Right lung (tissue), 5 donors: Measurements from ENCODE around the gene PRSS21. TPM values are rescaled to one million over a fixed set of nuclear protein-coding genes. Genes with fewer than 3 reads are reported as not detected.

Source experiments
- DNase-seq, 2 donors: peaks; one replicate each; pipeline ENCODE4 v3.0.0-alpha.2; 2013
- polyA plus RNA-seq, 5 donors: library from polyadenylated mRNA; unstranded; fragments of 120-200 nt; gene quantifications; one replicate each; pipeline versions ENCODE4 v1.2.1 to v1.2.3, GENCODE V29; 2013; ENCODE audit warnings: inconsistent platforms in 1 of 5, low replicate concordance in 1 of 5; ENCODE audit not compliant: insufficient read length in 5 of 5, insufficient read depth in 1 of 5

PRSS21 gene
- polyA plus RNA-seq, 5 donors = 0.14 to 0.67 (median 0.23) TPM; not detected in 2

DNA sequence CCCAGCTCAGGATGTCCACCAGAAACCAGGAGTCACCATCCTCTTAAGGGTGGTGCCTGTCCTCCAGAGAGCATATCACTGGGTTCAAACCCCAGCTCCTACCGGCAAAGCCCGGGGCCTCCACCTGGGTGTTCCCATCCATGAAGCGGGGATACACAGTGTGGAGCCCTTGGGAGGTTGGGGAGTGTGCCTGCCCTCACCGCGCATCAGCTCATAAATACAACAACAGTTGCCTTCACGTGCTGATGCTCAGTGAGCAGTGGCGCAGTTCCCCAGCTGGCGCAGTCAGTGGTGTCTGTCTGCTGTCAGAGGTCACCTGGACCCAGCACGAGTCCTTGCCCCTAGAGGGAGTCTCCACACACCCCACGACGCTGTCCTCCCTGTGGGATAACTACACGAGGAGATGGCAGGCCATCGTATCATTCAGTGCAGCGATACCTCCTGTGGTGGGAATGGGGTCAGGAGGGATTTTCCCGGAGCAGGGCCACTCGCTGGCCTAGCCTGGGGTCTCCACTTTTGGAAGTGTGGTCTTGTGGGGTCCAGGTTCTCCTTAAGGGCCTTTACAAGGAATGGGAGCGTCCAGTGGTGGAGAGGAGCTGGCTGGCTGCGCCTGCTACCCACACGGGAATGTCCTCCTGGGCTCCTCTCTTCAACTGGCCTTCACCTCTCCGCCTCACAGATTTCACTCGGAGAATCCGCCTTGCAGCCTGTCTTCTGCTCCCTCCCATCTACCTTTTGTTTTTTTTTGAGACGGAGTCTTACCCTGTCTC, 37.7 kb upstream of the PRSS21 start:
- no peak for DNase-seq

DNA sequence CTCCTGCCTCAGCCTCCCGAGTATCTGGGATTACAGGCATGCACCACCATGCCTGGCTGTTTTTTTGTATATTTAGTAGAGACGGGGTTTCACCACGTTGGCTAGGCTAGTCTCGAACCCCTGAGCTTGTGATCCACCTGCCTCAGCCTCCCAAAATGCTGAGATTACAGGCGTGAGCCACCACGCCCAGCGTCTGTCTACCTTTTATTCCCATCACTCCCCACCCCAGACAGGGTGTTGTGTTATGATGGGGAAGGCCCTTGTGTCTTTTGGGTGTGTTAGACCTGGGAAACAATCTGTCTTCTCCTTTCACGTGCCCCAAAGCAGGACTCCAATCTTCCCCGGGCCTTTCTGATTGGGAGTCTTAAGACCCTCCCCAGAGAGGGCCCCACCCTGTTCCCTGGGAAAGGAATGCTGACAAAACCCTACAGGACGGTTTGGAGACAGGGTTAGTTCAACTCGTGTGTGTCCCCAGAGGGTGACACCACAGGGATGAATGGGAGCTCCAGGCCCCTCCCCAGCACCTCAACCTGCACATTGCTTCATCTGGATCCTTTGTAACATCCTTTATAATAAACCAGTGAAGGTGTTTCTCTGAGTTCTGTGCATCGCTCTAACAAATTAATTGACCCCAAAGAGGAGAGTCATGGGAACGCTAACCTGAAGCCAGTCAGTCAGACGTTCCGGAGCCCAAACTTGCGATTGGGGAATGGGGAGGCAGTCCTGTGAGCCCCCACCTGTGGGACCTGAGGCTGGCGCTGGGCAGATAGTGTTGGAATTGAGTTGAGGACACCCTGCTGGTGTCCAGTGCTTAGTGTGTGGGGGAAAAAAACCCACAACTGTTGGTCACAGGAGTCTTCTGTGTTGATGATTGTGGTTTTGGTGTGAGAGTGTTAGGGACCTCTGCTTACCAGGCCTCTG, 36.8 kb upstream of the PRSS21 start:
- no peak for DNase-seq

DNA sequence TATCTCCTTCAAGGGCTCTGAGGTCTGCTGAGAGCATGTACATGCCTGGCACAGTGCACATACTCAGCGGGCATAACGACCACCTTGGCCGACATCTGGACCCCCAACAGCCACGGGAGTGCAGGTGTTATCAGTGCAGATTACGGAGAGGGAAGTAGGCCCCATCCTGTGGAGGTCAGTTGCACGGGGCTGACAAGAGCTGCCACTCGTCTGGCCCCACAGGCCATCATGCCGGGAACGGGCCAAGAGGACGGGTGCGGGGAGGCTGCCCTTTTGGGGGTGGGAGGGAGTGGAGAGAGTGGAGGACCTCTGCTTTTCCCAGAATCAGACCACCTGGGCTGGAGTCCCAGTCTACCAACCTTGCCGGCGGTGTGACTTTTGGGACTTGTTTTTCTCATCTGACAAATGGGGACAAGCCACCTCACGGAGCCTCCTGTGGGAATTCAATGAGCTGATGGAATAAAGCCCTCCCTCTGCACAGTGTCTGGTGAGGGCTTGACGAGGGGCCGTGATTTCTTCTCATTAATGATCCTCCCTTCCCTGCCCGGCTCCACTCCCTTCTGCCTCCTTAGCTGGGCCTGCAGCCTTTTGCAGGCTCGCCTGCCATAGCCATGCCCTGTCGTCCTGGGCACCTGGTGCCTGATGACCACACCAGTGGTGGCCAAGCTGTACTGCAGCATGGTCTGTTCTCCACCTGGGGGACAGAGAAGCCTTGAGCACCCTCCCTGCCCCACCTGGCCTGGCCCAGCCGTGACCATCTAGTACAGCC, 34.3 kb upstream of the PRSS21 start:
- DNase-seq = no peak

DNA sequence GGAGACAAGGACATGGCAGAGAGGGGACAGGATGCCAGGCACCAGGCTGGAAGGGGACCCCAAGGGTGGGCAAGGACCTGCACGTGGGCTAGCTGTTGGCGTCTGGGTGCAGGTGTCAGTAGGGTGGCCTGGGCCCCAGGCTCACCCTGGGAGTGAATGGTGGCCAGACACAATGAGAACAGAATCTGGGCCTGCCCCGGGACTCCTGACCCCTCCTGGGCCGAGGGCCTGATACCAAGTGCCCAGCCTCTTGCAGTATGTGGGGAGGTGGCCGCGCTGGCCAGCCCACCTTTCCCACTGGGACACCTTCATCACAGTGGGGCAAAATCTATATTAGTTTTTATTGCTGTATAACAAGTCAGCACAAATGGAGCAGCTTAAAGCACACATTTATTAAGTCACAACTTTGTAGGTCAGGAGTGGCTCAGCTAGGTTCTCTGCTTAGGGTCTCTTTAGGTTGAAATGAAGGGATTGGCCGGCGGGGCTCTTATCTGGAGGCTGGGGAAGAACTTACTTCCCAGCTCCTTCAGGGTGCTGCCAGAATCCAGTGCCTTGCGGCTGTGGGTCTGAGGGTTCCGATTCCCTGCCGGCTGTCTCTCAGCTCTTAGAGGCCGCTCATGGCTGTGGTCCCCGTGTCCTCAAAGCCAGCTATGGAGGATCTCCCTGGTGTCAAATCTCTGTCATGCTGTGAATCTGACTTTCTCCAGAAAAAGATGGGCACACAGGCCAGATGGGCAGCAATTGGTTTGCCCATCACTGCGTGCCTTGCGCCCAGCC, 33.3 kb upstream of the PRSS21 start:
- DNase-seq = no peak

DNA sequence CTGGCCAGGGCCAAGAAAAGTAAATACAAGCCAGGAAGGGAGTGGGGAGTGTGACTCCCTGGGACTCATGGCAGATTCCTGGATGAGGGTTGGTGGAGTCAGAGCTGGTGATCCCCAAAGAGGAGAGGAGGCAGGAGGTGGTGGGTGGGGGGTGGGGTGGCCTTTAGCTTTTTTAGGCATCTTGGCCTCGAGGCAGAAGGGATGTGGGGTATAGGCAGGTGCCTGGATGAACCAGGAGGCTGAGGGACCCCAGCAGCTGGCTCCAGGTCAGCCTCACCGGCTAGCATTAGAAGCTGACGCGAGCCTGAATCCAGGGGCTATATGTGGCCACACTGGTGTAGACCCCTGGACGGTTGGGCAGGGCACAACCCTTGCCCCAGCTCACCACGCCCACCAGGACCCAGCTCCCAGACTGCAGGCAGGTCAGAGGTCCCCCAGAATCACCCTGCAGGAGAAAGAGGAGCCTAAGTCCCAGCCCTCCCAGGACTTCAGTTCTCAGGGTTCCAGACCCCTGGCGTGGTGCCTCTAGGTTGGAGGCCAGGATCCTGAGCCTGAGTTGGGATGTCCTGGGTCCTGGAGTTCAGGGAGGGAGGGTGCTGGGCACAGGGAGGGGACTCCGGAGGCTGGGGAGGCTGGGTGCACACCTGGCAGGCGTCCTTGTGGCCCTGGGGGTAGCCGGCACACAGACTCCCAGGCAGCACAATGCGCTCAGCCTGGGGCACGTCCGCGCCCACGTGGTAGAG, 32.5 kb upstream of the PRSS21 start:
- no peak for DNase-seq

DNA sequence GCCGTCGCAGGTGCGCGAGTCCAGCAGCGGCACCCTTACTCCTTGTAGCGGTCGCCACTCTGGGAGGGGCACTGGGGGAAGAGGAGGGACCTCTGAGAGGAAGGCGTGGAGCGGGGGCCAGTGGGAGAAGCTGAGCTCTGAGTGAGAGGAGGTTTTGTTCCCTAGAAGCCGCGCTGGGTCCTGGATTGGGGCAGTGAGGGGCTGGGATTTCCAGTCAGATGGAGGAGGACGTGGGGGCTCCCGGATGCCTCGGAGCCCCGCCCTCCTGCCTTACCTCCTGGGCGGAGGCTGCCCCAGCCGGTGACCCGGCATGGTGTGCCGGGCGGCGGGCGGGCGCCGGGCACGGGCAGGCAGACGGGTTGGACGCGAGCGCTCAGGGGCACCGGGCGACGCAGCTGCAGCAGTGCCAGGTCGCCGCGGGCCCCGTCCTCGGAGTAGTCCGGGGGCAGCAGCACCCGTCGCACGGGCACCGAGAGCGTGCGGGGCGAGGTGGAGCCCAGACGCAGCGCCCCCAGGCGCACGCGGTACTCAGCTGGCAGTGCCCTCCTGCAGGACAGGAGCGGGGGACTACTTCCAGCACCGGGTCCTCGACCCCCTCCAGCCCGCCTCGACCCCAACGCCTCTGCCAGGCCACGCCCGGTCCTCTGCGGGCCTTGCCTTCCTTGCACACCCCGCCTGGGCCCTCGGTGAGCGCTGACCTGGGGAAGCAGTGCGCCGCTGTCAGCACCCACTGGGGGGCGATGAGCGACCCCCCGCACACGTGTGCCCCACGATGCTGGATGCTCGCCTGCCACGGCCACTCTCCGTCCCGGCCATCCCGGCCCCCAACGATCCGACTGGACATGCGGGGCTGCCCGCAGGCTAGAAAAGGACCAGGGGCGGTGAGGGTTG, 31.7 kb upstream of the PRSS21 start:
- DNase-seq = no peak

DNA sequence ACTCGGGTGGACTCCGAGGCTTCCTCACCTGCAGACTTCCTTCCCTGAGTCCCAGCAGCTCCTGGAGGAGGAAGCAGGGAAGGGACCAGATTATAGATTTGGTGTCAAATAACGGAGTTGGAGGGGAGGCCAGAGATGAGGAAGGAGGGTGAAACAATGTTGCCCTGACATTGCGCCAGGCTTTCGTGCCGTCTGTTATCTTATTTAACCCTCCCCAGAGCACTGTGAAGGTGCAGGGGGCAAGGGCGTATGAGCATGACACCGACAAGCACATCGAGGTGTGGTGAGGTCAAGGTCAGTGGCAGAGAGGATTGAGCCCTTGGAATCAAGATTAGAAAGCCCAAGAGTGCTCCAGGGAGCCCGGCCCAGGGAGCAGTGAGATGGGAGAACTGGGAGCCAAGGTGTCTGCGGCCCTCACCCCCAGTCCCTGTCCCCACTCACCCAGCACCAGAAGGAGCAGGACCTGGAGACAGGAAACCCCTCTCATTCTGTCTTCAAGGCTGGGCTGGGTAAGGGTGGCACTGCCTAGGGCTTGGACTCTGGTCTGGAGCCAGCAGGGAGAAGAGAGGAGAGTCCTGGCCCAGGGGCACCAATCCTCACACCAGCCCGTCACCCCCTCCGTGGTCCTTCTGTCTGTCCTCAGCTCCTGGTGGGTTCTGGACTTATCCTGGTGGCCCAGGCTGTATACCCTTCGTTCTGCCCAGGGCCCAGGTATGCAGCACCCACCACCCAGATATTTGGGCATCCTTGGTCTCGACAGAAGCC, 30.8 kb upstream of the PRSS21 start:
- DNase-seq = no peak

DNA sequence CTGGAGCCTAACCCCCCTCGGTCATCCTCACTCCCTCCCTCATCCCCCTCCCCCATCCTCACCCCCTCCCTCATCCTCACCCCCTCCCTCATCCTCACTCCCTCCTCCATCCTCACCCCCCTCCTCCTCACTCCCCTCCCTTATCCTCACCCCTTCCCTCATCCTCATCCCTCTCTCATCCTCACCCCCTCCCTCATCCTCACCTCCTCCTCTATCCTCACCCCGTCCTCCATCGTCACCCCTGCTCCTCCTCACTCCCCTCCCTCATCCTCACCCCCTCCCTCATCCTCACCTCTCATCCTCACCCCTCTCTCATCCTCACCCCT, 30.2 kb upstream of the PRSS21 start:
- no peak for DNase-seq

DNA sequence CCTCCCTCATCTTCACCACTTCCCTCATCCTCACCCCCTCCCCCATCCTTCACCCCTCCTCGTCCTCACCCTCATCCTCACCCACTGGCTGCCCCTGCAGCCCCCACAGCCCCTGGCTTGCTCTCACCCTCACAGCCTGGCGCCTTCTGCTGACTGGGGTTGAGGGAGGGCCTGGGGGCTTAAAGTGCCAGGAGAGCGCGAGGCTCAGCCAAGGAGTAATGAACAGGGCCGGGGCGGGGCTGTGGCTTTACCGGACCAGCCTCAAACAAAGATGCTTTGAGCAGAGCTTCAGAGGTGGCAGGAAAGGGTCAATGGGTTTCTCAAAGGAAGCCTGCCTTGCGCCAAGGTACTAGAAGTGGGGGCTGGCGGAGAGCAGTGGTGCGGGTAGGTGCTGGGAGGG, 29.6 kb upstream of the PRSS21 start, which contains the start of gene PRSS33:
Gene PRSS33 (minus strand): TSS at position 155 of the 400 bp plus-strand sequence. CDS start 1,013 bp downstream, outside the sequence.
- DNase-seq = no peak

DNA sequence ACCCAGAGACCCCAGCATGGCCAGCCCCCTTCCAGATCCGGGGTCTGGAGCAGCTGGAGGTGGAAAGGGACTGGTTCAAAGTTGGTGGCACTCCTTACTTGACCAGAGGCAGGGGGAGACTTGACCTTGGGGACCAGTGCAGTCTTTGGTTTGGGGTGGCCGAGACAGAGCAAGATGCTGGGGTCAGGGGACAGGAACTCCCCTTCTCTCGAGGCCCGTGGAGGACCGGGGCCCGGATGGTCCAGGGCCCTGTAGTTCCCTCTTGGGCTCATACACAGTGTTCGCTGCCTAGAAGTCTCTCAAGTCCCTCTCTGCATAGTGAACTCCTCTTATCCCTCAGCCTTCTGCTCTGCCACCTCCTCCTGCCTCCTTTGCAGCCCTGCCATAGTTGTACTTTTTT, 29.1 kb upstream of the PRSS21 start:
- no peak for DNase-seq

DNA sequence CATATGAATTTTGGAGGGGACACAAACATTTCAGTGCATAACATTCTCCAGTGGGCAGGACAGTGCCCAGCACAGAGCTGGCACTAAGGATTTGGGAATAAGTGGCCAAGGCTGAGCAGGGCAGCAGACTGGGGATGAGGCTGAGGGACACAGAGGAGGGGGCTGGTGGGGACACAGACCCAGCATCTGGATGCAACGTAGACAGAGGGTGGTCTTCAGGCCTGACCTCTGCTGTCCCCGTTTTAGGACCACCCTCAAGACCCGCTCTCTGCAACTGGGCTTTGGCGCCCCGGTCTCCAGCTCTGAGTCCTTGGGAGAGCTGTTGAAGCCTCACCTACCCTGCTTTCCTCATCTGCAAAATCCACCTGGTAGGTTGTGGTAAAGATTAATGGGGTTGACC, 26.4 kb upstream of the PRSS21 start:
- DNase-seq = no peak

DNA sequence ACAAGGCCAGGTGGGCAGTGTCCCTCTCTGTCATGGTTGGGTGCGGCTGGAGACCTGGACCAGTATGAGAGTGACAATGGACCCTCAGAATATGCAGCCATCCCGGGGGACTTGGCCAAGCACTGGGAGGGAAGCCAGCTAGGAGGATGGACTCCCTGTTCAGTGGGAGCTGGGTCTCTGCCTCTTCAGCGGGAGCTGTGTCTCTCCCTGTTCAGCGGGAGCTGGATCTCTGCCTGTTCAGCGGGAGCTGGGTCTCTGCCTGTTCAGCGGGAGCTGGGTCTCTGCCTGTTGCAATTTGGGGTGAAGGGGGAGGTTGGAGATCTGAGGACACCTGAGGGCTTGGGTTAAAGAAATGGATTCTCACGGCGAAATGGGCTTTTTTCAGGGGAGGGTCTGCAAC, 25.9 kb upstream of the PRSS21 start:
- DNase-seq = no peak

DNA sequence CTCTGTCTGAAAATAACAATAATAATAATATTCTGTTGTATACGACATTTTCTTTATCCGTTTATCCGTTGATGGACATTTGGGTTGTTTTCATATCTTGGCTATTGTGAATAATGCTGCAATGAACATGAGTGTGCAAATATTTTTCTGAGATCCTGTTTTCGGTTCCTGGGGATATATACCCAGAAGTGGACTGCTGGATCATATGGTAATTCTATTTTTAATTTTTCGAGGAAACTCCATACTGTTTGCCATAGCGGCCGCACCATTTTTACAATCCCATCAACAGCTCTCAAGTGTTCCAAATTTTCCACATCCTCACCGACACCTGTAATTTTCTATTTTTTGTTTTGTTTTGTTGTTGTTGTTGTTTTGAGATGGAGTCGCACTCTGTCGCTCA, 24.1 kb upstream of the PRSS21 start:
- no peak for DNase-seq

DNA sequence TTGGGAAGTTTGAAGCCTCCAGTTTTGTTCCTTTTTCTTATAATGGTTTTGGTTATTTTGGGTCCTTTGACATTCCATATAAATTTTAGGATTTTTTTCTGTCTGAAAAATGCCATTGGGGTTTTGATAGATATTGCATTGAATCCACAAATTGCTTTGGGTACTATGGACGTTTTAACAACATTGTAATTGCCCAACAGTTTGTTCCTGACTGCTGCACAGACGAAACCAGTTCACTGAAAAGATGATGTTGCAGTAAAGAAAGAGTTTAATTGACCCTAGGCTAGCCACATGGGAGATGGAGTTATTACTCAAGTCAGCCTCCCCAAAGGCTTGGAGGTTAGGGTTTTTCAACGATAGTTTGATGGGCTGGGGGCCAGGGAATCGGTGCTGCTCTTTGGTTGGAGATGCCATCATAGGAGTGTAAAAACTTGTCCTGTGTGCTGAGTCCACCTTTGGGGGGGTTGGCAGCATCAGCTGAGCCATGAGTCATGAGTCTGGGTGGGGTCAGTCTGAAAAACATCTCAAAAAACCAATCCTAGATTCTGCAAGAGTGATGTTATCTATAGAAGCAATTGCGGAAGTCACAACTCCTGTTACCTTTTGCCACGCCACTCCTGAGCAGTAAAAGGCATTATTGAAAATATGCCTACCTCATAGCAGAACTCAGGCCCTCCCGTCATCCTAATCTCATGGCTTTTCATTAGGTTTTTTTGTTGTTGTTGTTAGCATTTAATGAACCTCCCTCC, 21.5 kb upstream of the PRSS21 start:
- DNase-seq = no peak

DNA sequence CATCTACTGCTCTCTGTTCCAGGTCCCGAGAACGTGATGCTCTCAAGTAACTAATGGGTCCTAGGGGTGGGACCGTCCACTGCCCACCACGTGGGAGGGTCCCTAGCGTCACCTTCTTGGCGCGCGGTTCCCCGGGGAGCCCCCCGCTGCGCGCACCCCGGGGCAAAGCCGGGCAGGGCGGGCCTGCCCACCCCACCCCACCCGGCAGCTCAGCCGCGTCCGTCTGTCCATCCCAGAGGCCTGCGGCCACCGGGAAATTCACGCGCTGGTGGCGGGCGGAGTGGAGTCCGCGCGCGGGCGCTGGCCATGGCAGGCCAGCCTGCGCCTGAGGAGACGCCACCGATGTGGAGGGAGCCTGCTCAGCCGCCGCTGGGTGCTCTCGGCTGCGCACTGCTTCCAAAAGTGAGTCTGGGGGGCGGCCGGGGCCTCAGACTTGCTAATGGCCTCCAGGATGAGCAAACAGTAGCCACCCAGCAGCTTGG, 18.3 kb upstream of the PRSS21 start:
- no peak for DNase-seq

DNA sequence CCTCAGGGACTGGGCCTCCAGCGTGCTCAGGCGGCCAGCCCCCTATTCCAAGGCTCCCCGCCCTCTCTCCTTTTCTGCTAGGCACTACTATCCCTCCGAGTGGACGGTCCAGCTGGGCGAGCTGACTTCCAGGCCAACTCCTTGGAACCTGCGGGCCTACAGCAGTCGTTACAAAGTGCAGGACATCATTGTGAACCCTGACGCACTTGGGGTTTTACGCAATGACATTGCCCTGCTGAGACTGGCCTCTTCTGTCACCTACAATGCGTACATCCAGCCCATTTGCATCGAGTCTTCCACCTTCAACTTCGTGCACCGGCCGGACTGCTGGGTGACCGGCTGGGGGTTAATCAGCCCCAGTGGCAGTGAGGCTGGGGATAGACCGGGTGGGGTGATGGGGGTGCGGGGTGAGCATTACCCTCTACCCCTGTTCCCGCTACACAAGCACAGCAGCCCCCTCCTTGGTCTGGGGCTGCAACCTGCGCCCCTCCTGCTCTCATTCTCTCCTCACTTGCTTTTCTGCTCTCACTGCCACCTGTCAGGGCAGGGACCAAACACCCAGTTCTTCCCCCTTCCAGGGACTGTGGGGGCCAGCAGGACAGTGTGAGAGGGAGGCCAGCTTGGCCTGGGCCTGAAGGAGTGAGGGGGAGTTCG, 17.7 kb upstream of the PRSS21 start:
- no peak for DNase-seq

DNA sequence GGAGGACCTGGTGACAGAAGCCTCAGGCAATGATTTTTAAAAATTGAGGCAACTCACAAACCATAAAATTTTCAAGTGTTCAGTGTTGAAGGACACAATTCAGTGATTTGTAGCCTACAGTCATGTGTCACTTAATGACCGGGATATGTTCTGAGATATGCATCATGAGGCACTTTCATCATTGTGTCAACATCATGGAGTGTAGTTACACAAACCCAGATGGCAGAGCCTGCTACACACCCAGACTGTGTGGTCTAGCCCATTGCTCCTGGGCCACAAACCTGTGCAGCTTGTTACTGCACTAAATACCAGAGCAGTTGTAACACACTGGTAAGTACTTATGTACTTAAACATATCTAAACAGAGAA, 17.2 kb upstream of the PRSS21 start:
- DNase-seq = peak in 1 of 2 donors; percentile 13
